SU-DHL-6 (cell line): Measurements from ENCODE around the gene STAT1.

Experiments used
- EZH2phosphoT487 ChIP-seq: fragments of 200-600 bp; sonication (generic), shearing (Covaris generic); conservative IDR thresholded peaks from 2 replicates; pipeline ENCODE4 v1.6.1; 2018; ENCODE audit warnings: mild to moderate bottlenecking, antibody characterized with exemption, low read length, moderate library complexity, mixed read lengths
- TF ChIP-seq, protein P1 (sequence below): fragments of 200-600 bp; sonication (generic); IDR thresholded peaks from one replicate; pipeline ENCODE4 v1.5.1; 2017; ENCODE audit warnings: antibody characterized with exemption, mild to moderate bottlenecking, low read length, moderate library complexity; ENCODE audit not compliant: insufficient read depth, poor library complexity, severe bottlenecking

- TF ChIP-seq, protein P1, sequence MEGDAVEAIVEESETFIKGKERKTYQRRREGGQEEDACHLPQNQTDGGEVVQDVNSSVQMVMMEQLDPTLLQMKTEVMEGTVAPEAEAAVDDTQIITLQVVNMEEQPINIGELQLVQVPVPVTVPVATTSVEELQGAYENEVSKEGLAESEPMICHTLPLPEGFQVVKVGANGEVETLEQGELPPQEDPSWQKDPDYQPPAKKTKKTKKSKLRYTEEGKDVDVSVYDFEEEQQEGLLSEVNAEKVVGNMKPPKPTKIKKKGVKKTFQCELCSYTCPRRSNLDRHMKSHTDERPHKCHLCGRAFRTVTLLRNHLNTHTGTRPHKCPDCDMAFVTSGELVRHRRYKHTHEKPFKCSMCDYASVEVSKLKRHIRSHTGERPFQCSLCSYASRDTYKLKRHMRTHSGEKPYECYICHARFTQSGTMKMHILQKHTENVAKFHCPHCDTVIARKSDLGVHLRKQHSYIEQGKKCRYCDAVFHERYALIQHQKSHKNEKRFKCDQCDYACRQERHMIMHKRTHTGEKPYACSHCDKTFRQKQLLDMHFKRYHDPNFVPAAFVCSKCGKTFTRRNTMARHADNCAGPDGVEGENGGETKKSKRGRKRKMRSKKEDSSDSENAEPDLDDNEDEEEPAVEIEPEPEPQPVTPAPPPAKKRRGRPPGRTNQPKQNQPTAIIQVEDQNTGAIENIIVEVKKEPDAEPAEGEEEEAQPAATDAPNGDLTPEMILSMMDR: no peak
- TF ChIP-seq EZH2phosphoT487: no peak
Observed at GRCh38 chr2:190929919-190930318, 84.1 kb downstream of the STAT1 start.
